GM12865 (cell line): ENCODE data around the gene IL1RAP.

Experiments used
- DNase-seq: peaks from one replicate; pipeline ENCODE4 v3.0.0; 2010; ENCODE audit warnings: low read depth
- H3K4me3 ChIP-seq: 2 replicates; pipeline ENCODE4 v1.5.1; 2011; ENCODE audit warnings: mild to moderate bottlenecking, low read depth, low read length, control low read depth
- CTCF ChIP-seq: IDR thresholded peaks from 2 replicates; pipeline ENCODE4 v1.5.1; 2011; ENCODE audit warnings: low read length, control low read depth, low read depth, inconsistent platforms; ENCODE audit not compliant: insufficient read depth; ENCODE audit errors: missing control alignments

Gene IL1RAP

GRCh38 chr3:190597291-190597690 is 83.4 kb downstream of the IL1RAP start:
- H3K4me3 ChIP-seq = no peak overlapping the region
- no peak for TF ChIP-seq CTCF
- no peak for DNase-seq

GRCh38 chr3:190601622-190602021 is 87.7 kb downstream of the IL1RAP start:
- no peak overlapping the region for H3K4me3 ChIP-seq
- DNase-seq = no peak
- no peak for TF ChIP-seq CTCF

GRCh38 chr3:190605385-190605784 is 91.5 kb downstream of the IL1RAP start:
- no peak for TF ChIP-seq CTCF
- no peak for DNase-seq
- H3K4me3 ChIP-seq = no peak overlapping the region

GRCh38 chr3:190606596-190606995 is 92.7 kb downstream of the IL1RAP start:
- no peak overlapping the region for H3K4me3 ChIP-seq
- TF ChIP-seq CTCF = no peak
- no peak for DNase-seq

GRCh38 chr3:190607021-190607420 is 93.1 kb downstream of the IL1RAP start:
- no peak for TF ChIP-seq CTCF
- no peak overlapping the region for H3K4me3 ChIP-seq
- DNase-seq = no peak

- no peak overlapping the region for H3K4me3 ChIP-seq
- no peak for TF ChIP-seq CTCF
- DNase-seq = no peak
Observed at GRCh38 chr3:190608850-190609589, 95.1 kb downstream of the IL1RAP start.
